GM12874 (cell line): ENCODE measurements around the gene ARHGEF26.

Experiments used
- TF ChIP-seq, protein P1 (sequence below): IDR thresholded peaks from 2 replicates; pipeline ENCODE4 v1.5.1; 2011; ENCODE audit warnings: low read depth, mild to moderate bottlenecking, control low read depth, low read length, moderate library complexity; ENCODE audit not compliant: insufficient read depth

Gene ARHGEF26

DNA sequence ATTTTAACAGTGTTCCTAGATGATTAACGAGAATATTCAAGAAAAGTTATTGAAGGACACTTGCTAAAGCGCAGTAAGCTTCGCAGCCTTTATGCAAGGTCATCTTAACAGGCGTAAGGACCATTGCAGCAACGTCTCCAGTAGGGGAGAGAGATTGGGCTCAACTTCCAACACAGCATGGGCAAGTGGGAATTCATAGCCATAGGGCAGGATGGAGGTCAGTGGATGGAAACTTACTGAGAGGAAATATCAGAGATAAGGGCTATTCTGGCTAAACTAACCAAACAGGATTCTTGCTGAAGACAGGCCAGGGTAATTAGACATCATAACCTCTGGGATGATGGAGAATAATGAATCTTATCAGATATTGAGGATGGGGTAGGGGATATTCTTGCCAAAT, 120.3 kb downstream of the ARHGEF26 start:
- TF ChIP-seq, protein P1, sequence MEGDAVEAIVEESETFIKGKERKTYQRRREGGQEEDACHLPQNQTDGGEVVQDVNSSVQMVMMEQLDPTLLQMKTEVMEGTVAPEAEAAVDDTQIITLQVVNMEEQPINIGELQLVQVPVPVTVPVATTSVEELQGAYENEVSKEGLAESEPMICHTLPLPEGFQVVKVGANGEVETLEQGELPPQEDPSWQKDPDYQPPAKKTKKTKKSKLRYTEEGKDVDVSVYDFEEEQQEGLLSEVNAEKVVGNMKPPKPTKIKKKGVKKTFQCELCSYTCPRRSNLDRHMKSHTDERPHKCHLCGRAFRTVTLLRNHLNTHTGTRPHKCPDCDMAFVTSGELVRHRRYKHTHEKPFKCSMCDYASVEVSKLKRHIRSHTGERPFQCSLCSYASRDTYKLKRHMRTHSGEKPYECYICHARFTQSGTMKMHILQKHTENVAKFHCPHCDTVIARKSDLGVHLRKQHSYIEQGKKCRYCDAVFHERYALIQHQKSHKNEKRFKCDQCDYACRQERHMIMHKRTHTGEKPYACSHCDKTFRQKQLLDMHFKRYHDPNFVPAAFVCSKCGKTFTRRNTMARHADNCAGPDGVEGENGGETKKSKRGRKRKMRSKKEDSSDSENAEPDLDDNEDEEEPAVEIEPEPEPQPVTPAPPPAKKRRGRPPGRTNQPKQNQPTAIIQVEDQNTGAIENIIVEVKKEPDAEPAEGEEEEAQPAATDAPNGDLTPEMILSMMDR: no peak

DNA sequence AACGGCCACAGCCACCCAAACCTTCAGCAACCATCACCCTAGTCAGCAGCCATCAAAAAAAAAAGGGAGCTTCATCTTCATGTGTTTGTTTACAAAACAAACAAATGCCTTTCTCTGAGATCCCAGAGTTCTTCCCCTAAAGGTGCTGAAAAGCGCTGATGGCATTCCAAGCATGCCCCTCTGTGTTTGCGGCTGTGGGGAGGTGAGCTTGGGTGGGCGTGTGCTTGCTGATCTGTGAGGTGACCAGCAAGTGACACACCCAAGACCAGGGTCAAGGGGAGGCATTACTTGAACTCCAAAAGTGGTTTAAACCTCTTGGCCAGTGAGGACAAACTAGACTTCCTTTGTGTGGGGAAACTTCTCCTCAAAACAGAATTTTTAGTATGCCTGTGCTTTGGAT, 121.6 kb downstream of the ARHGEF26 start:
- TF ChIP-seq, protein P1: no peak

DNA sequence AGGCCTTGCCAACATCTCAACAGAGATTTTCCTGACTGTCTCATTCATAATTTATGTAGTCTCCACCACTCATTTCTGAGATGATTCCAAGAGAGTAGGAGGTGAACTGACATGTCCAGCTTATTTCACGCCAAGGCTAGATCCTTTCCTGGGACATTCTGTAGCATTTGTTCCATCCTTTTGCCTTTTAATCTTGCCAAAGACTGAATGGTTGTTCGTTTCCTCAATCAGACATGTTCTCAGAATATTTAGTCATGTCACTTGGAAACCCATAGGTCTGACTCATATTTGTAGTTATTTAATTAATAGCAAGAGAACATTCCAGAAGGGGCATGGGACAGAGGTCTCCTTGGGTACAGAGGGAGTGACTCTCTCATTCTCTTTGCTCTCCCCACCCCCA, 122.2 kb downstream of the ARHGEF26 start:
- TF ChIP-seq, protein P1: no peak

- TF ChIP-seq, protein P1: no peak
Measured at GRCh38 chr3:154244644-154245043, 123.5 kb downstream of the ARHGEF26 start.

DNA sequence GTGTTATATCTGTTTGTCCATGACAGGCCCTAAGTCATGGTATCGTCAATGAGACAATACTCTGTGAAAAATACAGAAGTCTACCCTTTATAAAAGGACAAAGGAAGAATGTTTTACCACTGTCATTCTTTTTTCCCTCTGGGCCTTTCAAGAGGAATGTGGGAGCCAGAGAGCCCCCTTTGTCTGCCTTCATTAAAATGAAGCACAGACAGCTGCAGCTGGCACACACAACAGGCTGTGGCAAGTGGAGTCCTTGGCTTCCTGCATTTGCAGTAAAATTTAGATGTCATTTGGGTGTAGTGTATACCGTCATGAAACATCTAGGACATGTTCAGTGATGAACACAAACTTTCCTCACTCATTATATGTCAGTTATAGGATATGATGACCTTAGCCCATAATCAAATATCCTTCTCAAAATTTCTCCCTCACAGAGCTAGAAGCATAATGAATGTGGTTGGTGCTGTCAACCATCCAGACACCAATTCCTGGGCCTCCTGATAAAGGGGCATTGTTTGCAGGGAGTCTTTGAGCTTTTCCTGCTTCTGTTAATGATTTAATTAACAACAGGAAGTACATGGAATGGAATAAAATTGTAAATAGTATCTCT, 126.7 kb downstream of the ARHGEF26 start:
- TF ChIP-seq, protein P1: no peak

GRCh38 chr3:154250291-154250690, 129.1 kb downstream of the ARHGEF26 start:
- TF ChIP-seq, protein P1: no peak

DNA sequence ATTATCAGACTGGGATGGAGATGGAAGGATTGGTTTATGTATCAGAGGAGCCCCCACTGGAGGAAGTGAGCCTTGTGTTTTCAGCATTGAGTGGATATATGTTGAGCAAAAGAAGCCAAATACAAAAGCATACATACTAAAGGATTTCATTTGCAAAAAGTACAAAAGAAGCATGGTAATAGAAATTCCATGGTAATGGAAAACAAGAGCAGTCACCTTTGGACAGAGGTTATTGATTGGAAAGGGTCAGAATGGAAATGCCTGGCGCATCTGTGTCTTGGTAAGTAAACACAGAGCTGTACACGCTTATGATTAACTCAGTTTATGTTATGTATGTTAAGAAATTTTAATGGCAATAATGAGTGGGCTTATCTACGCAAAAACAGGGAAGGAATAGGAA, 130.4 kb downstream of the ARHGEF26 start:
- TF ChIP-seq, protein P1: no peak
